ENCODE results near the gene ARID1A.
A peak's percentile ranks its signal among the peaks of the same experiment; 100 is the strongest.
"Not testable (repeated sequence)": the region's sequence is repeated elsewhere in the genome, so short reads cannot be mapped to it uniquely, and the experiment has no call there.

ARID1A gene

DNA sequence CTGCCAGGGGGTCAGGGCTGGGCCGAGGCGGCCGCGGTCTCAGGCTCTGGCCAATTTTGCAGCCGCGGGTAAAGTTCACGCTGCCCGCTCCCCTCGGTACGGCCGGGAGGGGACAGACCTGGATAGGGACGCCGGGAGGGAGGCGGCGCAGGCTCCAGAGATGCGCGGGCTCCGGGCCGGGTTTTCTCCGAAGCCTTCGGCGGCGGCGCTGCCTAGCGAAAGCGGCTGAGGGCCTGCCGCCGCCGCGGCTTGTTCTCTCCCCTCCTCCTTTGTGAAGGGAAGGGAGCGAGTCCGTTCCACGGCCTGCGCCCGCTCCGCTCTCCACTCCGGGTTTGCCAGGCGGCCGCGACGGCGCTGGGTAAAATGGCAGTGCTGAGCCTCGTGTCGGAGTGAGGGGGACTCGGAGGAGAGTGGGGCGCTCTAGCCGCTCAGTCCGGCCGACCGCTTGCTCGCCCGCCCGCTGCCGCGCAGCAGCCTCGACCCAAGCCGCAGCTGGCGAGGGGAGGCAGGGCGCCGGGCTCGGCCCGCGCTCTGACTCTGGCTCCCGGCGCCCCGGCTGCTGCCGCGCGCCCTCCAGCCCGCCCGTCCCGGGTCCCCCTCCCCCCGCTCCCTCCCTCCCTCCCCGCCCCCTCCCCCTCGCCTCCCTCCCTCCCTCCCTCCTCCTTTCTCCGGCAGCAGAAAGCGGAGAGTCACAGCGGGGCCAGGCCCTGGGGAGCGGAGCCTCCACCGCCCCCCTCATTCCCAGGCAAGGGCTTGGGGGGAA lies at the start of gene ARID1A:
ARID1A (plus strand) TSS at position 660 of the 763 bp plus-strand sequence. CDS start 389 bp downstream, outside the sequence.
- DNase-seq = no peak

- DNase-seq = no peak
Observed at GRCh38 chr1:26664802-26665201, 31.0 kb upstream of the ARID1A start.

DNA sequence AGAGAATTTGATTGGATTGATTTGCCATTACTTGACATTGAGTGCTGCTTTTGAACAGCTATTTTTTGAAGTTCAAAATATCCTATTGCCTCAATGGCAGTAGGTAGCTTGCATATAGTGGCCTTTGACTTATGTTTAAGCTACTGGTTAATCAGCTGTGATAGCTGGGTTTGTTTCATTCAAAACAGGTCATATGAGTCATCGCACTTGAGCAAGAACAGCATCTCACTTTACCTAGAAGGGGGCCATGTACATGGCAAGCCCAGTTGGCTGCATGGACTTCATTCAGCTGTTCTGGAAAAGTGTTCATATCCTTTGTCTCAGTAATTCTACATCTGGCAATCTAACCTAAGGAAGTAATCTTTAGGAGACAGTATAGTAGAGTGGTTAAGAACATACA lies 29.0 kb upstream of the ARID1A start:
- DNase-seq = no peak

DNA sequence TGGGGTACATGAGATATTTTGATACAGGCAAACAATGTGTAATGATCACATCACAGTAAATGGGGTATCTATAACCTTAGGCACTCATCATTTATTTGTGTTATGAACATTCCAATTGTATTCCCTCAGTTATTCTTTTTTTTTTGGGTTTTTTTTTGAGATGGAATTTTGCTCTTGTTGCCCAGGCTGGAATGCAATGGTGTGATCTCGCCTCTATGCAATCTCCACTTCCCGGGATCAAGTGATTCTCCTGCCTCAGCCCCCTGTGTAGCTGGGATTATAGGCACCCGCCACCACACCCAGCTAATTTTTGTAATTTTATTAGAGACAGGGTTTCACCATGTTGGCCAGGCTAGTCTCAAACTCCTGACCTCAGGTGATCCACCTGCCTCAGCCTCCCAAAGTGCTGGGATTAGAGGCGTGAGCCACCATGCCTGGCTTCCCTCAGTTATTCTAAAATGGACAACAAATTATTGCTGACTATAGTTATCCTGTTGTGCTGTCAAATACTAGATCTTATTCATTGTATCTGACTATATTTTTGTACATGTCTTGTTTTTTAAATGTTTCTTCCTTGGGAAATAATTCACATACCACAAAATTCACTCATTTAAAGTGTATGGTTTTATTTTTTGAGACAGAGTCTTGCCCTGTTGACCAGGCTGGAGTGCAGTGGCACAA lies 27.6 kb upstream of the ARID1A start:
- not testable (repeated sequence) for DNase-seq

GRCh38 chr1:26677306-26678115 lies 18.3 kb upstream of the ARID1A start:
- peak; percentile 77 for DNase-seq

DNA sequence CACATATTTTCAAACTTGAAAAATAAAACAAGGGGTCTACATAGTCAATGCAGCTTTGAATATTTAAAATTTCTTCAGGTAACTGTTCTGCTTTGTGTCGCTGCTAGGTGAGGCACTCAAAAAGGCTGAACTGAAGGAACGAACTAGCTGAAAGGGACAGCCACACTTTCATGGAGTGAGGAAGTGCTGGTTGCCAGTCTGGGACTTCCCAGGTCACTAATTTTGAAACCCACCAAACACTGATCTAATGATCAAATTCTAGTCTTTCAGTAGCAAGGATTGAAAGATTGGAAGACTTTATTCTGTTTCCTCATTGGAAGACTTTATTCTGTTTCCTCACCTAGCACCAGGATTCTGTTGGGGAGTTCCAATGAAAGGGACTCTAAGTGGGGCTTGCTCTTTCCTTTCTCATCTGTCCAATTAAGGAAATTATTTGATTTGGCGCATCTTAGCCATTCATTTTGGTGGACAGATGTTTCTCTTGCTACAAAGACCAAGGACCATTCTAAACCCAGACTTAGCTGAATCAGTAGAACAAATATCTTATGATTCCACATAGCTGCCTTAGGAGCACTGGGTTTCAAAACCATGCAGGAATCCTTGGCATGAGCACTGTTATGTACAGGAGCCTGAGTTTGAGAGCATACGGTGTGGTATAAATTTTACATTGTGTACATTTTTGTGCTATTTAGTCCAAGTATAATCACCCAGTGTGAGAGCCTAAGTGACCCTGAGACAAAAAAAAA lies 10.9 kb upstream of the ARID1A start:
- DNase-seq = no peak

DNA sequence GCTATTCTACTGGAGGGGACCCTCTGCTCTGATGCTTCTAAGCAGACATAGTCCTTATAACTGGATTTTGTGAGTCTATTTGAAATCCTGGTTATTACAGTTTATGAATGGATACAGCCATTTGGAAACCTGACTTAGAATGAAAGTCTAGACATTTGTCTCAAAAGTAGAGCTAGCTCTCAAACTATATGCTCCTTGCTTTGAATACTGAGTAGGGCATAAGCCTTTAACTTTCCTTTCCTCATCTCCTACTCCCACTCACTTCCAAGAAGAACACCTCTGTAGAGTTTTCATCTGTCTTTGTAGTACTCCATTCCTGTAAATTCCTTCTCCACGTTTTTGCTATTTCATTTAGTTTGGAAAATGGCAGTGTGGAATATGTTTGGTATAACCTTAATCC lies 9.0 kb upstream of the ARID1A start:
- no peak for DNase-seq

- no peak for DNase-seq
Observed at GRCh38 chr1:26689504-26689903, 6.3 kb upstream of the ARID1A start.

DNA sequence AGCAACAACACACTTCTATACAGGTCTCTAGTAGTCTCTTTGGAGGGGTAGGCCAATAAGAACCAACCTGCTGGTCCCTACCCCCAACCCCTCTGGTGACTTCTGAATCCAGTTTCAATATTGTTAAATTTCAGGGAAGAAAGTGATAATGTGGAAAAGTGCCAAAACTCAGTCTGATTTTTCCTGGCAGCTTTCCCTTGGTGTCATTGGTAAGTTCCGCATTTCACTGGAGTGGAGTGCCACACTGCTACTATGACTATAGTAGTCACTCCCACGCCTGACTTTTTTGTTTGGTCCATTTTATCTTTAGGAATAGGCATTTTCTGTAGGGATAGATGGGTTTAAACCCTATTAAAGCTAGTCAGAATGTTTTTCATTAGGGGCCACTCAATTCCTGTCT lies 5.7 kb upstream of the ARID1A start:
- no peak for DNase-seq

DNA sequence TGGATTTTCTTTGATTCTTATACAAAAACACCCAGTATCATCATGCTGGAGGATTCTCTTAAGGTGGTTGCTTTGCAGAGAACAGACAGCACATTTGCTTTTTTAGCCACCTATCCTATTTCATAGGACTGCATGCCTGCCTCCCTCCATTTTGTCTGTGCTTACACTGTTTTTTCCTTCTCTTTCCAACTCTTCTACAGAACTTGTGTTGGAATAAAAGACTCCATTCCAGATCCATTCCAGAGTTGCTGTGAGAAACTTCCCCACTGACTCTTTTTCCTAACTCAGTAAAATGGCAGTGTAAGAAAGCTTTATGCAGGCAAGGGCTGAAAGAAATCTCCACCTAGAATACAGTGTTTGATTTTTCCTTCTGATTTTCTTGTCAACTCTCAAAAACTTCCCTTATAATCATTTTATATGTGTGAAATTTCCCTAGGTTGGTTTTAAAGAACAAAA lies 5.2 kb upstream of the ARID1A start:
- DNase-seq = no peak

- DNase-seq = peak; percentile 80
Observed at GRCh38 chr1:26692211-26692792, 3.5 kb upstream of the ARID1A start.

DNA sequence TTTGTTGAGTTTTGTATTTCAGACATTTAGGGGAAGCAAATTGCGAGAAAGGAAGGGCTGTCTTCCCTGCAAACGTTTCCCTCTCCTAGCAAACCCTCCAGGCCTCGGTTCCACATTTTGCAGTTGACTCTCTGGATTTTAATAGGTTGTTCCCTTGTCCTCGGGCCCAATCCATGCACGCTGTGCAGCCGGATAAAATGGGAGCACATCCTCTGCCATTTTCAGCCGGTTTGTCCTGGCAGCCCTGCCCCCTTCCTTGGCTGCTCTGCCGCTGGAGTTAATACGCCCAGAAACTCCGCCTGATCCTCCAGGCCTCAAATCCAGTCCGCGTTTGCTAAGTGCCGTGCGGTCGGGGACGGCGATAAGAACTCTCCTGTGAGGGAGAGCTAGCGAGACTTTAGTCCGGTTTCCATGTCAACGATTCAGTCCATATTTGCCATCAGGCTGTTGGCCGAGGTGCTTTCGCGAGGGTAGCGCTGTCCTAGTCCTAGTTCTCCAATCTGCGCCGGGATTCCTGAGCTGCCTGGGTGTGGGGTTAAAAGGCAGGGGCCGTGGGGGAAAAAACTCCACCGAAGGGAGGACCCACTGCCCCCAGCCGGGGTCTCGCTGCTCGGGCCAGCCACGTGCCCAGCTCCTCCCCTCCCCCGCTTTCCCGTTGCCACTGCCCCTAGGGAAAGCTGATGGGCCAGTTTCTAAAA lies 2.9 kb upstream of the ARID1A start:
- DNase-seq = peak; percentile 92

- no peak for DNase-seq
Observed at GRCh38 chr1:26693599-26694572, 1.9 kb upstream of the ARID1A start.

- no peak for DNase-seq
Observed at GRCh38 chr1:26694638-26695355, 1.0 kb upstream of the ARID1A start.

- no peak for DNase-seq
Observed at GRCh38 chr1:26696119-26696653, 371 bp downstream of the ARID1A start.

DNA sequence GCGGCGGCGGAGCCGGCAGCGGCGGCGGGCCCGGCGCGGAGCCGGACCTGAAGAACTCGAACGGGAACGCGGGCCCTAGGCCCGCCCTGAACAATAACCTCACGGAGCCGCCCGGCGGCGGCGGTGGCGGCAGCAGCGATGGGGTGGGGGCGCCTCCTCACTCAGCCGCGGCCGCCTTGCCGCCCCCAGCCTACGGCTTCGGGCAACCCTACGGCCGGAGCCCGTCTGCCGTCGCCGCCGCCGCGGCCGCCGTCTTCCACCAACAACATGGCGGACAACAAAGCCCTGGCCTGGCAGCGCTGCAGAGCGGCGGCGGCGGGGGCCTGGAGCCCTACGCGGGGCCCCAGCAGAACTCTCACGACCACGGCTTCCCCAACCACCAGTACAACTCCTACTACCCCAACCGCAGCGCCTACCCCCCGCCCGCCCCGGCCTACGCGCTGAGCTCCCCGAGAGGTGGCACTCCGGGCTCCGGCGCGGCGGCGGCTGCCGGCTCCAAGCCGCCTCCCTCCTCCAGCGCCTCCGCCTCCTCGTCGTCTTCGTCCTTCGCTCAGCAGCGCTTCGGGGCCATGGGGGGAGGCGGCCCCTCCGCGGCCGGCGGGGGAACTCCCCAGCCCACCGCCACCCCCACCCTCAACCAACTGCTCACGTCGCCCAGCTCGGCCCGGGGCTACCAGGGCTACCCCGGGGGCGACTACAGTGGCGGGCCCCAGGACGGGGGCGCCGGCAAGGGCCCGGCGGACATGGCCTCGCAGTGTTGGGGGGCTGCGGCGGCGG lies 1.0 kb downstream of the ARID1A start:
- DNase-seq = no peak

- DNase-seq = no peak
Observed at GRCh38 chr1:26697431-26697977, 1.7 kb downstream of the ARID1A start.
